ENCODE results near the gene TMEM255B.
"Not testable (repeated sequence)": the region's sequence is repeated elsewhere in the genome, so short reads cannot be mapped to it uniquely, and the experiment has no call there.

DNA sequence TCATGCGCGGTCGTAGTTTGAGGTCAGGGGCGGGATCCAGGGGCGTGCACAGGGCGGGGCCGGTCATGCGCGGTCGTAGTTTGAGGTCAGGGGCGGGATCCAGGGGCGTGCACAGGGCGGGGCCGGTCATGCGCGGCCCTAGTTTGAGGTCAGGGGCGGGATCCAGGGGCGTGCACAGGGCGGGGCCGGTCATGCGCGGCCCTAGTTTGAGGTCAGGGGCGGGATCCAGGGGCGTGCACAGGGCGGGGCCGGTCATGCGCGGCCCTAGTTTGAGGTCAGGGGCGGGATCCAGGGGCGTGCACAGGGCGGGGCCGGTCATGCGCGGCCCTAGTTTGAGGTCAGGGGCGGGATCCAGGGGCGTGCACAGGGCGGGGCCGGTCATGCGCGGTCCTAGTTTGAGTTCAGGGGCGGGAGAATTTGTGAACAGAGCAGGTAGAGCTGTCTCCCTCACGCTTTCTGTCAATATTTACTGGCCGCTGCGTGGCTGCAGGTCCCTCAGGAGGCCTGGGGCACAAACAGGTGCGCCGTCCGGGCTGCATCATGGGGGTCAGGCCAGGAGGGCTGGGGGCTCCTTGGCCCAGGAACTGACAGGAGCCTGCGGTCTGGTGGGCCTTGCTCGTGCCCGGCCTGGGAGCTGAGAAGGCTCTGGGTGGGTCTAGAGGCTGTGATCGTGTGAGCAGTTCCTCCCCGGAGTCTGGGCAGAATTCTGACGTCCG, 32.8 kb upstream of the TMEM255B start:
- TF ChIP-seq POLR2A, CTCF (IDR thresholded peaks at IDR 0.05): not testable (repeated sequence)
